ENCODE measurements around the gene DHCR24. TPM values are rescaled to one million over a fixed set of nuclear protein-coding genes. Genes with fewer than 3 reads are reported as not detected.

The DHCR24 gene
- total and polyA plus RNA-seq, 2 donors (not counting 3 experiments of a cell fraction or from before 2014, with no cell fraction given), result 223 to 239 TPM

DNA sequence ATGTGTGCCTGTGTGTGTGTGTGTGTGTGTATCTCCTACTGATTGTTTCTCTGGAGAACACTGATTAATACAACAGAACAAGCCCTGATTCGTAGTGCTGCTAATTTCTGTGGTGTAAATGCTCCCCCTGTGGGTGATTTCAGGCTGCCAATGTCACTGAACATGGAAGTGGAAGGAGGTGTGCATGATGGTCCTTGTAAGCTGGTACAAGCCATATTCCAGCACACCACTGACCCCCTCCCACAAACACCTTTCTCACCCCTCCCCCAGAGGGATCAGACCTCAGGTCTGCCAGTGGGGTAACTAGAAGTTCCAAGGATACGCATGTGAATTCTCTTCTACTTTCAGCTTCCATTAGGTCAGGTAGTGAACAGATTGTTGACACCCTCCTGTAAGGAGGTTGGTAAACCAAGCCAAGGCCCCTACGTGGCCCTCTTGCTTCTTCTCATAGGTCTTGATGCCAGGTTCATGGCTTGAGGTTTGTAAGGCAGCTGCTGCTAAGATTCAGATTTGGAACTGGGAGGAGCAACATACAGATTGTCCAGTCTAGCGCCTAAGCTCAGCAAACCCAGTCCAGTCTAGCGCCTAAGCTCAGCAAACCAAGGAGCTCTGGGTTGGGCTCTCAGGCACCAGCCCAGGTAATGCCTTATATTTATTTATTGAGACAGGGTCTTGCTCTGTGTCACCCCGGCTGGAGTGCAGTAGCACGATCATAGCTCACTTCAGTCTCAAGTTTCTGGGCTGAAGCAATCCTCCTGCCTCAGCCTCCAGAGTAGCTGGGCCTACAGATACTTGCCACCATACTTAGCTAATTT is 38.7 kb downstream of the DHCR24 start:
- Histone ChIP-seq H3K9ac (replicated peaks; ENCODE audit: extremely low read depth, insufficient read depth, low read length) (no peak overlapping the region), H4K20me1 (replicated peaks; ENCODE audit: control insufficient read depth, extremely low read depth, insufficient read depth, low read length) (no peaks in the 10 kb centered on the region), H3K4me2 (ENCODE audit: insufficient read depth, low read length) (no peak overlapping the region), H3K4me1 (ENCODE audit: control insufficient read depth, extremely low read depth, insufficient read depth, low read length) (no peaks in the 10 kb centered on the region), H3K27ac (ENCODE audit: insufficient read depth, low read depth, low read length) (no peak overlapping the region), H3K4me3 (replicated peaks in 1 of 3; ENCODE audit: insufficient read depth in 1 of 3, low read depth in 1 of 3, low read length in 3 of 3) (no peak overlapping the region), H3K9me3 (replicated peaks; ENCODE audit: control insufficient read depth, insufficient read depth, low read length) (no peaks in the 10 kb centered on the region), H3K36me3 (ENCODE audit: control insufficient read depth in 2 of 2, extremely low read depth in 1 of 2, insufficient read depth in 2 of 2, low read length in 2 of 2) (peaks cover 16 to 22% of the 10 kb centered on the region in 2 experiments), H2AFZ (ENCODE audit: low read depth, low read length) (no peak overlapping the region), H3K79me2 (ENCODE audit: control insufficient read depth, insufficient read depth, low read length) (no peaks in the 10 kb centered on the region), H3K9me1 (replicated peaks; ENCODE audit: control insufficient read depth, extremely low read depth, insufficient read depth, low read length) (no peaks in the 10 kb centered on the region), H3K27me3 (ENCODE audit: control insufficient read depth in 2 of 2, insufficient read depth in 2 of 2, low read length in 2 of 2) (no peaks in the 10 kb centered on the region)
- TF ChIP-seq JUN (IDR thresholded peaks at IDR 0.05; ENCODE audit: borderline replicate concordance, insufficient read depth, insufficient read length, low read depth) (no peak), CTCF (IDR thresholded peaks at IDR 0.05; ENCODE audit: extremely low read depth in 1 of 2, insufficient read depth in 1 of 2, low read depth in 1 of 2, low read length in 2 of 2) (no peak), GATA2 (IDR thresholded peaks at IDR 0.05; ENCODE audit: insufficient read depth, insufficient read length, low read depth, low read length) (no peak), POLR2AphosphoS5 (IDR thresholded peaks at IDR 0.05; ENCODE audit: insufficient read depth, low read depth, low read length) (no peak), POLR2A (IDR thresholded peaks at IDR 0.05; ENCODE audit: low read depth, low read length) (no peak), FOS (IDR thresholded peaks at IDR 0.05; ENCODE audit: borderline replicate concordance, insufficient read depth, low read length) (no peak), MYC (IDR thresholded peaks at IDR 0.05; ENCODE audit: low read depth, low read length) (no peak), EZH2 (IDR thresholded peaks at IDR 0.05; ENCODE audit: borderline replicate concordance, low read depth, low read length, severe bottlenecking) (no peak)
- TF ChIP-seq, protein P1, sequence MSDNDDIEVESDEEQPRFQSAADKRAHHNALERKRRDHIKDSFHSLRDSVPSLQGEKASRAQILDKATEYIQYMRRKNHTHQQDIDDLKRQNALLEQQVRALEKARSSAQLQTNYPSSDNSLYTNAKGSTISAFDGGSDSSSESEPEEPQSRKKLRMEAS (IDR thresholded peaks at IDR 0.05; ENCODE audit: insufficient read depth, insufficient read length), result no peak
- FAIRE-seq (peak; percentile 15), DNase-seq (ENCODE audit: low read depth, low spot score) (no peak)
- intact Hi-C loops (cut with micrococcal nuclease) (no loop called here), dilution Hi-C loops (cut with MboI; ENCODE audit: extremely low pct_ligation_motif_present, low sequenced_read_pairs) (no loop called here)
- no TSS peak for BruUV-seq (replicated peaks)
- ChIA-PET POLR2A (no interaction called here), CTCF (no interaction called here)

All from endothelial cell of umbilical vein (primary cell).